Erythroblast (primary cell): ENCODE results near the gene RFK.

Source experiments
- GATA1 ChIP-seq: IDR thresholded peaks from 2 replicates; pipeline ENCODE4 v1.6.1; 2011; ENCODE audit warnings: low read depth, mild to moderate bottlenecking, control low read depth, low read length, moderate library complexity
- POLR2A ChIP-seq: IDR thresholded peaks from 2 replicates; pipeline ENCODE4 v1.6.1; 2011; ENCODE audit warnings: mild to moderate bottlenecking, low read length

DNA sequence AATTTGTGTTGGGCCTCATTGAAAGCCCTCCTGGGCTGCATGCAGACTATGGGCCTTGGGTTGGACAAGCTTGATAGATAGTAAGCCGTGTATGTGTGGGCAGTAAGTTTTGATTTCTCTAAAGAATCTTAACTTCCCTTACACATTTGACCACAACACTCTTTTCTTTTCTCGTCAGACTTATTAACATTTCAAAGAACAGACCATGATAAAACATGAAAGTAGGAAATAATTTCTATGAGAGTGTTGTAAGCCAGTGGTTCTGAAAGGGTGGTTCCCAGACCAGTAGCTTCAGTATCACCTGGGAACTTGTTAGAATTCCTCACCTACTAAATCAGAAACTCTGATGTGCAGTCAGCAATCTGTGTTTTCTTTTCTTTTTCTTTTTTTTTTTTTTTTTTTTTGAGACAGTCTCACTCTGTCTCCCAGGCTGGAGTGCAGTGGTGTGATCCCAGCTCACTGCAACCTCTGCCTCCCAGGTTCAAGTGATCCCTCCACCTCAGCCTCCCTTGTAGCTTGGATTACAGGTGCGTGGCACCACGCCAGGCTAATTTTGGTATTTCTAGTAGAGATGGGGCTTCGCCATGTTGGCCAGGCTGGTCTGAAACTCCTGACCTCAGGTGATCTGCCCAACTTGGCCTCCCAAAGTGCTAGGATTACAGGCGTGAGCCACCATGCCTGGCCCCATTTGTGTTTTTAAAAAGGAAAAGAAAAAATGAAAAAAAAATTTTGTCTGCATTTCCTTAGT lies 44.8 kb upstream of the RFK start:
- TF ChIP-seq POLR2A = no peak
- no peak for TF ChIP-seq GATA1
